WTC11 (cell line): ENCODE results near the gene GNAS. TPM values are rescaled to one million over a fixed set of nuclear protein-coding genes. Genes with fewer than 3 reads are reported as not detected.
A peak's percentile ranks its signal among the peaks of the same experiment; 100 is the strongest.

Source experiments
- ATAC-seq: fragments of 200-7000 bp; cut with Tn5 transposase; 2 replicates; pipeline ENCODE4 v1.10.0; 2021; ENCODE audit warnings: mild to moderate bottlenecking, moderate library complexity
- CTCF ChIA-PET: fragments of 300-600 bp; sonication (Branson Sonifier 250); formaldehyde crosslinking; loops from one replicate; lab custom pipeline; 2021; ENCODE audit warnings: antibody characterized with exemption; lab: Charles Lee
- POLR2A ChIA-PET: fragments of 350-600 bp; sonication (Branson Sonifier 250); formaldehyde crosslinking; loops from one replicate; lab custom pipeline; 2021; ENCODE audit warnings: antibody characterized with exemption; lab: Charles Lee
- DNase-seq: peaks from one replicate; pipeline ENCODE4 v3.0.0; 2021; ENCODE audit warnings: low spot score
- H3K27ac Mint-ChIP-seq: 2 replicates; pipeline ENCODE4 v1.8.0; 2021; ENCODE audit warnings: mixed read lengths
- H3K27me3 Mint-ChIP-seq: 2 replicates; pipeline ENCODE4 v1.8.0; 2021; ENCODE audit warnings: low read depth, mild to moderate bottlenecking, moderate library complexity, mixed read lengths
- H3K36me3 Mint-ChIP-seq: 2 replicates; pipeline ENCODE4 v1.8.0; 2021; ENCODE audit warnings: mixed read lengths
- H3K4me1 Mint-ChIP-seq: 2 replicates; pipeline ENCODE4 v1.8.0; 2022; ENCODE audit warnings: mixed read lengths
- H3K4me3 Mint-ChIP-seq: 2 replicates; pipeline ENCODE4 v1.8.0; 2021; ENCODE audit warnings: mild to moderate bottlenecking, moderate library complexity, mixed read lengths
- H3K9me3 Mint-ChIP-seq: 2 replicates; pipeline ENCODE4 v1.8.0; 2021; ENCODE audit warnings: mixed read lengths
- ATF1 ChIP-seq: sonication (generic); formaldehyde crosslinking; IDR thresholded peaks from 2 replicates; pipeline ENCODE4 v1.8.1; 2023; ENCODE audit warnings: mild to moderate bottlenecking, moderate library complexity, missing genetic modification reagents
- ESRRA ChIP-seq: sonication (generic); formaldehyde crosslinking; IDR thresholded peaks from 2 replicates; pipeline ENCODE4 v1.8.1; 2022; ENCODE audit warnings: mild to moderate bottlenecking, missing genetic modification reagents, borderline replicate concordance
- MAX ChIP-seq: sonication (generic); formaldehyde crosslinking; IDR thresholded peaks from 2 replicates; pipeline ENCODE4 v1.8.0; 2022; ENCODE audit warnings: mild to moderate bottlenecking, missing genetic modification reagents
- MXD4 ChIP-seq: fragments of 250-450 bp; sonication (Bioruptor Pico); IDR thresholded peaks from 2 replicates; pipeline ENCODE4 v1.8.0; 2021; ENCODE audit warnings: mild to moderate bottlenecking, moderate library complexity, borderline replicate concordance
- OVOL2 ChIP-seq: fragments of 250-450 bp; sonication (Bioruptor Pico); IDR thresholded peaks from 2 replicates; pipeline ENCODE4 v1.9.0; 2021; ENCODE audit warnings: mild to moderate bottlenecking, borderline replicate concordance
- PRRX2 ChIP-seq: fragments of 250-450 bp; sonication (Bioruptor Pico); IDR thresholded peaks from 2 replicates; pipeline ENCODE4 v1.8.0; 2021; ENCODE audit warnings: mild to moderate bottlenecking
- SOX15 ChIP-seq: fragments of 250-450 bp; sonication (Bioruptor Pico); IDR thresholded peaks from 2 replicates; pipeline ENCODE4 v1.9.0; 2021; ENCODE audit warnings: mild to moderate bottlenecking
- SP1 ChIP-seq: sonication (generic); formaldehyde crosslinking; conservative IDR thresholded peaks from 2 replicates; pipeline ENCODE4 v1.8.1; 2022; ENCODE audit warnings: missing genetic modification reagents
- TEAD1 ChIP-seq: sonication (generic); formaldehyde crosslinking; IDR thresholded peaks from 2 replicates; pipeline ENCODE4 v1.8.0; 2022; ENCODE audit warnings: mild to moderate bottlenecking, missing genetic modification reagents
- USF1 ChIP-seq: sonication (generic); formaldehyde crosslinking; IDR thresholded peaks from 2 replicates; pipeline ENCODE4 v1.8.0; 2022; ENCODE audit warnings: mild to moderate bottlenecking, missing genetic modification reagents
- ZNF281 ChIP-seq: sonication (generic); formaldehyde crosslinking; IDR thresholded peaks from 2 replicates; pipeline ENCODE4 v1.8.0; 2023; ENCODE audit warnings: mild to moderate bottlenecking, missing genetic modification reagents
- ZNF416 ChIP-seq: fragments of 250-450 bp; sonication (Bioruptor Pico); IDR thresholded peaks from 2 replicates; pipeline ENCODE4 v1.9.0; 2021; ENCODE audit warnings: mild to moderate bottlenecking, inconsistent platforms
- ZSCAN18 ChIP-seq: fragments of 250-450 bp; sonication (Bioruptor Pico); IDR thresholded peaks from 2 replicates; pipeline ENCODE4 v2.1.2; 2022; ENCODE audit warnings: mild to moderate bottlenecking, moderate library complexity
- total RNA-seq: library from RNA; stranded (reverse); gene quantifications from 3 replicates; pipeline ENCODE4 v1.2.3, GENCODE V29; 2021
- TF ChIP-seq, protein P1 (sequence below): sonication (generic); formaldehyde crosslinking; IDR thresholded peaks from 2 replicates; pipeline ENCODE4 v1.8.1; 2023; ENCODE audit warnings: mild to moderate bottlenecking, missing genetic modification reagents, moderate library complexity
- TF ChIP-seq, protein P2 (sequence below): sonication (generic); formaldehyde crosslinking; conservative IDR thresholded peaks from 2 replicates; pipeline ENCODE4 v1.8.1; 2022; ENCODE audit warnings: mild to moderate bottlenecking, missing genetic modification reagents
- TF ChIP-seq, protein P3 (sequence below): sonication (generic); formaldehyde crosslinking; conservative IDR thresholded peaks from 2 replicates; pipeline ENCODE4 v1.8.1; 2023; ENCODE audit warnings: mild to moderate bottlenecking, low read depth, missing genetic modification reagents, moderate library complexity
- TF ChIP-seq, protein P4 (sequence below): sonication (generic); formaldehyde crosslinking; IDR thresholded peaks from 2 replicates; pipeline ENCODE4 v1.8.0; 2023; ENCODE audit warnings: missing genetic modification reagents, mild to moderate bottlenecking, borderline replicate concordance

Gene GNAS
- total RNA-seq, 1 experiment from 2014 or later = 868 TPM

- POLR2A ChIA-PET = interaction anchor here (0.5 to 1.6 kb wide), 9 partner anchors 9 to 605 kb away, joined by 3 to 14 read pairs (median 3); partner anchors contain the start of gene GNAS
- ATAC-seq (peak; percentile 68), DNase-seq (peak; percentile 61)
- H3K27ac Mint-ChIP-seq = peak overlapping the region; percentile 99
- H3K9me3 Mint-ChIP-seq = no peaks in the 10 kb centered on the region
- H3K4me1 Mint-ChIP-seq = peaks cover 91% of the 10 kb centered on the region
- peak overlapping the region; percentile 91 for H3K4me3 Mint-ChIP-seq
- peaks cover 17% of the 10 kb centered on the region for H3K27me3 Mint-ChIP-seq
- TF ChIP-seq TEAD1 (CRISPR knock-in tag) (peak; percentile 47; the same call in 1 of the 2 replicates), ZNF281 (CRISPR knock-in tag) (0 out of 2 replicates have a peak, but pooled peaks have one; percentile 32), MAX (CRISPR knock-in tag) (0 out of 2 replicates have a peak, but pooled peaks have one; percentile 10), USF1 (peak; percentile 17; the same call in 1 of the 2 replicates), PRRX2 (CRISPR knock-in tag) (no peak)
- H3K36me3 Mint-ChIP-seq = peaks cover 48% of the 10 kb centered on the region
- CTCF ChIA-PET = interaction anchor here (0.6 to 2.9 kb wide), 7 partner anchors 9 to 362 kb away, joined by 3 to 26 read pairs (median 9); partner anchors contain the start of genes GNAS and STX16
These were observed 9.4 kb upstream of the GNAS start for GRCh38 chr20:58843128-58843556.

DNA sequence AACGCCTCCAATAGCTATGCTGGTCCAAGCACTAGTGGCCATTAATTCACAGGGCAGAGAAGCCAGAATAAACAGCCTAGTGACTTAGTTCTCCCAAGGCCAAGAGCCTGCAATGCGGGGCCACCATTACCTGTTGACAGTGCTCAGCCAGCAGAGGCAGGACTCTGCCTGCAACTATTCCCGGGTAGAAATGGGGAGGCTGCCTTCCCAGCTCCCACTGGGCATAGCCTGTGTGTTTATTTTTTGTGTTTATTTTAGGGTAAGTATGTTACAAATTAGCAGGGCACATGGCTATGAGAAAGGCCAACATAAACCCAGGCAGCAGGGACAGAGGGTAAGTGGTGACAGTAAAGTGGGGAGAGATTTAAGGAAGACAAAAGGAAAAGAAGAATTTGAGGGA lies 6.8 kb upstream of the GNAS start:
- Mint-ChIP-seq H3K27ac (peak overlapping the region; percentile 88), H3K9me3 (no peaks in the 10 kb centered on the region), H3K4me1 (peaks cover 96% of the 10 kb centered on the region), H3K36me3 (peaks cover 57% of the 10 kb centered on the region), H3K4me3 (peak overlapping the region; percentile 22), H3K27me3 (peaks cover 6% of the 10 kb centered on the region)
- POLR2A ChIA-PET = no interaction called here
- TF ChIP-seq ZNF416 (CRISPR knock-in tag) (no peak), OVOL2 (CRISPR knock-in tag) (no peak), ESRRA (CRISPR knock-in tag) (no peak), ATF1 (no peak), SOX15 (CRISPR knock-in tag) (no peak), ZSCAN18 (CRISPR knock-in tag) (no peak), MXD4 (CRISPR knock-in tag) (no peak), SP1 (no peak)
- TF ChIP-seq, protein P1, sequence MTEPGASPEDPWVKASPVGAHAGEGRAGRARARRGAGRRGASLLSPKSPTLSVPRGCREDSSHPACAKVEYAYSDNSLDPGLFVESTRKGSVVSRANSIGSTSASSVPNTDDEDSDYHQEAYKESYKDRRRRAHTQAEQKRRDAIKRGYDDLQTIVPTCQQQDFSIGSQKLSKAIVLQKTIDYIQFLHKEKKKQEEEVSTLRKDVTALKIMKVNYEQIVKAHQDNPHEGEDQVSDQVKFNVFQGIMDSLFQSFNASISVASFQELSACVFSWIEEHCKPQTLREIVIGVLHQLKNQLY (CRISPR knock-in tag) = no peak
- TF ChIP-seq, protein P2, sequence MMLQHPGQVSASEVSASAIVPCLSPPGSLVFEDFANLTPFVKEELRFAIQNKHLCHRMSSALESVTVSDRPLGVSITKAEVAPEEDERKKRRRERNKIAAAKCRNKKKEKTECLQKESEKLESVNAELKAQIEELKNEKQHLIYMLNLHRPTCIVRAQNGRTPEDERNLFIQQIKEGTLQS (CRISPR knock-in tag) = no peak
- TF ChIP-seq, protein P3, sequence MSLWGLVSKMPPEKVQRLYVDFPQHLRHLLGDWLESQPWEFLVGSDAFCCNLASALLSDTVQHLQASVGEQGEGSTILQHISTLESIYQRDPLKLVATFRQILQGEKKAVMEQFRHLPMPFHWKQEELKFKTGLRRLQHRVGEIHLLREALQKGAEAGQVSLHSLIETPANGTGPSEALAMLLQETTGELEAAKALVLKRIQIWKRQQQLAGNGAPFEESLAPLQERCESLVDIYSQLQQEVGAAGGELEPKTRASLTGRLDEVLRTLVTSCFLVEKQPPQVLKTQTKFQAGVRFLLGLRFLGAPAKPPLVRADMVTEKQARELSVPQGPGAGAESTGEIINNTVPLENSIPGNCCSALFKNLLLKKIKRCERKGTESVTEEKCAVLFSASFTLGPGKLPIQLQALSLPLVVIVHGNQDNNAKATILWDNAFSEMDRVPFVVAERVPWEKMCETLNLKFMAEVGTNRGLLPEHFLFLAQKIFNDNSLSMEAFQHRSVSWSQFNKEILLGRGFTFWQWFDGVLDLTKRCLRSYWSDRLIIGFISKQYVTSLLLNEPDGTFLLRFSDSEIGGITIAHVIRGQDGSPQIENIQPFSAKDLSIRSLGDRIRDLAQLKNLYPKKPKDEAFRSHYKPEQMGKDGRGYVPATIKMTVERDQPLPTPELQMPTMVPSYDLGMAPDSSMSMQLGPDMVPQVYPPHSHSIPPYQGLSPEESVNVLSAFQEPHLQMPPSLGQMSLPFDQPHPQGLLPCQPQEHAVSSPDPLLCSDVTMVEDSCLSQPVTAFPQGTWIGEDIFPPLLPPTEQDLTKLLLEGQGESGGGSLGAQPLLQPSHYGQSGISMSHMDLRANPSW (CRISPR knock-in tag) = no peak
- TF ChIP-seq, protein P4, sequence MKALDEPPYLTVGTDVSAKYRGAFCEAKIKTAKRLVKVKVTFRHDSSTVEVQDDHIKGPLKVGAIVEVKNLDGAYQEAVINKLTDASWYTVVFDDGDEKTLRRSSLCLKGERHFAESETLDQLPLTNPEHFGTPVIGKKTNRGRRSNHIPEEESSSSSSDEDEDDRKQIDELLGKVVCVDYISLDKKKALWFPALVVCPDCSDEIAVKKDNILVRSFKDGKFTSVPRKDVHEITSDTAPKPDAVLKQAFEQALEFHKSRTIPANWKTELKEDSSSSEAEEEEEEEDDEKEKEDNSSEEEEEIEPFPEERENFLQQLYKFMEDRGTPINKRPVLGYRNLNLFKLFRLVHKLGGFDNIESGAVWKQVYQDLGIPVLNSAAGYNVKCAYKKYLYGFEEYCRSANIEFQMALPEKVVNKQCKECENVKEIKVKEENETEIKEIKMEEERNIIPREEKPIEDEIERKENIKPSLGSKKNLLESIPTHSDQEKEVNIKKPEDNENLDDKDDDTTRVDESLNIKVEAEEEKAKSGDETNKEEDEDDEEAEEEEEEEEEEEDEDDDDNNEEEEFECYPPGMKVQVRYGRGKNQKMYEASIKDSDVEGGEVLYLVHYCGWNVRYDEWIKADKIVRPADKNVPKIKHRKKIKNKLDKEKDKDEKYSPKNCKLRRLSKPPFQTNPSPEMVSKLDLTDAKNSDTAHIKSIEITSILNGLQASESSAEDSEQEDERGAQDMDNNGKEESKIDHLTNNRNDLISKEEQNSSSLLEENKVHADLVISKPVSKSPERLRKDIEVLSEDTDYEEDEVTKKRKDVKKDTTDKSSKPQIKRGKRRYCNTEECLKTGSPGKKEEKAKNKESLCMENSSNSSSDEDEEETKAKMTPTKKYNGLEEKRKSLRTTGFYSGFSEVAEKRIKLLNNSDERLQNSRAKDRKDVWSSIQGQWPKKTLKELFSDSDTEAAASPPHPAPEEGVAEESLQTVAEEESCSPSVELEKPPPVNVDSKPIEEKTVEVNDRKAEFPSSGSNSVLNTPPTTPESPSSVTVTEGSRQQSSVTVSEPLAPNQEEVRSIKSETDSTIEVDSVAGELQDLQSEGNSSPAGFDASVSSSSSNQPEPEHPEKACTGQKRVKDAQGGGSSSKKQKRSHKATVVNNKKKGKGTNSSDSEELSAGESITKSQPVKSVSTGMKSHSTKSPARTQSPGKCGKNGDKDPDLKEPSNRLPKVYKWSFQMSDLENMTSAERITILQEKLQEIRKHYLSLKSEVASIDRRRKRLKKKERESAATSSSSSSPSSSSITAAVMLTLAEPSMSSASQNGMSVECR (CRISPR knock-in tag) = no peak
- CTCF ChIA-PET = interaction anchor here (0.6 to 2.4 kb wide), 7 partner anchors 24 to 195 kb away, joined by 3 to 16 read pairs (median 3); partner anchors contain the start of gene STX16
- ATAC-seq (no peak), DNase-seq (no peak)
